Epithelial cell of proximal tubule (primary cell): ENCODE data around the gene ANKRD30A. TPM values are rescaled to one million over a fixed set of nuclear protein-coding genes. Genes with fewer than 3 reads are reported as not detected.
A peak's percentile ranks its signal among the peaks of the same experiment; 100 is the strongest.
"Not testable (repeated sequence)": the region's sequence is repeated elsewhere in the genome, so short reads cannot be mapped to it uniquely, and the experiment has no call there.

Experiments
- DNase-seq: peaks from one replicate; pipeline ENCODE4 v3.0.0-alpha.2; 2011; ENCODE audit warnings: low read depth
- H3K4me3 ChIP-seq: 2 replicates; pipeline ENCODE4 v1.5.1; 2011; ENCODE audit warnings: low read depth, mild to moderate bottlenecking, low read length
- total RNA-seq: library from RNA; depleted of rRNA; stranded (reverse); fragments of >200 nt; gene quantifications from 2 replicates; pipeline ENCODE4 v1.2.3, GENCODE V29; 2015
- TF ChIP-seq, protein P1 (sequence below): conservative IDR thresholded peaks from 2 replicates; pipeline ENCODE4 v1.5.1; 2012; ENCODE audit warnings: low read depth, mild to moderate bottlenecking, low read length

Gene ANKRD30A
- total RNA-seq, 1 donor from 2014 or later, result not detected

DNA sequence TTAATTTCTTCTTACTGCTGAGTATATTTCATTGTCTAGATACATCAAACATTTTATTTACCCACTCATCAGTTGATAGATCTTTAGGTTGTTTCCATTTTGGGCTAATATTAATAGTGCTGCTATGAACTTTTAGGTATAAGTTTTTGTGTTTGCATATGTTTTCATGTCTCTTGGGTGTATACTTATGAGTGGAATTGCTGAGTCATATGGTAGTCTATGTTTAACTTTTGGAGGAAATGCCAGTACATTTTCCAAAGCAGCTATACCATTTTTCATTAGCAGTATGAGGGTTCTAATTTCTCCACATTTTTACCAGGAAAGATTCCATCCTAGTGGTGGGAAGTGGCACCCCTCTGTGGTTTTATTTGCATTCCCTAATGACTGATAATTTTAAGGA is 101.1 kb downstream of the ANKRD30A start:
- H3K4me3 ChIP-seq, result no peak overlapping the region
- no peak for DNase-seq
- TF ChIP-seq, protein P1, sequence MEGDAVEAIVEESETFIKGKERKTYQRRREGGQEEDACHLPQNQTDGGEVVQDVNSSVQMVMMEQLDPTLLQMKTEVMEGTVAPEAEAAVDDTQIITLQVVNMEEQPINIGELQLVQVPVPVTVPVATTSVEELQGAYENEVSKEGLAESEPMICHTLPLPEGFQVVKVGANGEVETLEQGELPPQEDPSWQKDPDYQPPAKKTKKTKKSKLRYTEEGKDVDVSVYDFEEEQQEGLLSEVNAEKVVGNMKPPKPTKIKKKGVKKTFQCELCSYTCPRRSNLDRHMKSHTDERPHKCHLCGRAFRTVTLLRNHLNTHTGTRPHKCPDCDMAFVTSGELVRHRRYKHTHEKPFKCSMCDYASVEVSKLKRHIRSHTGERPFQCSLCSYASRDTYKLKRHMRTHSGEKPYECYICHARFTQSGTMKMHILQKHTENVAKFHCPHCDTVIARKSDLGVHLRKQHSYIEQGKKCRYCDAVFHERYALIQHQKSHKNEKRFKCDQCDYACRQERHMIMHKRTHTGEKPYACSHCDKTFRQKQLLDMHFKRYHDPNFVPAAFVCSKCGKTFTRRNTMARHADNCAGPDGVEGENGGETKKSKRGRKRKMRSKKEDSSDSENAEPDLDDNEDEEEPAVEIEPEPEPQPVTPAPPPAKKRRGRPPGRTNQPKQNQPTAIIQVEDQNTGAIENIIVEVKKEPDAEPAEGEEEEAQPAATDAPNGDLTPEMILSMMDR, result no peak

DNA sequence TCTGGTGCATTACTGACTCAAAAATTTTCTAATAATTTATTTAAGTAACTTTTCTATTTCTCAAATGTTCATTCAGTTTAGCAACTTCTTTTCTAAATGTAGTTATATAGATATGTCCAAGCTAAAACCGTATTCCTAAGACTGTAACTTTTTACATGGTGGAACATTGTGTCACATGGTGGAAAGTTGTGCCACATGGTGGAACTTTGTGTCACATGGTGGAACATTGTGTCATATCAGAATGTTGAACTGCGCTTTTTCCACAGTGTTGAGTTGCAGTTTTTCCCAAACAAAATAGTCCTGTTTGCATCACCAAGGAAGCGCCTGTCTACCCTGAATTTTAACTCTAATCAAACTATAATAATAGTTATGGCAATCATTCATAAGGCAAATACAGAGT is 109.3 kb downstream of the ANKRD30A start:
- TF ChIP-seq, protein P1, result no peak
- DNase-seq, result no peak
- no peak overlapping the region for H3K4me3 ChIP-seq

DNA sequence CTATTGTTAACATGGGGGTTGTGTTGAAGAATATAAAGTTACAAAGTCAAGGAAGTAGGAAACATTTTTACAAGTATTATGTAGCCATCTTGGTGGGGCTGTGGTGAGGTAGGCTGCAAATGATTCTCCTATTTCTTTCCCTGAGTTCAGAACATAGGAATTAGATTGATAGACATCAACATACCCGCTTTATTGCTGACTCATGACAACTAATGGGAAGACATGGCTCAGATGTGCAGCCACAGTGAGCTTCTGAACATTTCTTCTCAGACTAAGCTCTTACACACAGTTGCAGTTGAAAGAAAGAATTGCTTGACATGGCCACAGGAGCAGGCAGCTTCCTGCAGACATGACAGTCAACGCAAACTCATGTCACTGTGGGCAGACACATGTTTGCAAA is 110.7 kb downstream of the ANKRD30A start:
- TF ChIP-seq, protein P1, result no peak
- no peak overlapping the region for H3K4me3 ChIP-seq
- DNase-seq, result no peak

DNA sequence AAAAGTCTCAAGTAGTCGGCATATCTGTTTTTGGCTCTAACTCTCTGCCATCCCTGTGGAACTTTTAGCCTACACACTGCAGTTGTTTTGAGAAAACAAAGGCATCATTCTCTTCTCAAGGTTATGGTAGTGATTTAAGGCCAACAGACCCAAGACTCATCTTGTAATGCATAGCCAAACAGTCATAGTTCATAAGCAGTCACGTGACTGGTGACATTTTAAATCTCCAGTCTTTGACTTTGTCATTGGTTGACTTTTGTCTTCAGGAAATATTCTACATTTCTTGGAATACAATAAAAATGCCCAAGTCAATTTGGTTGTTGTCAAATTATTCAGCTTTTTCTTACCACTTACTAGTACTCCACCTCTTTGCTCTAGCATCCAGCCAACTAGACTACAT is 114.8 kb downstream of the ANKRD30A start:
- no peak overlapping the region for H3K4me3 ChIP-seq
- DNase-seq, result no peak
- TF ChIP-seq, protein P1, result no peak

DNA sequence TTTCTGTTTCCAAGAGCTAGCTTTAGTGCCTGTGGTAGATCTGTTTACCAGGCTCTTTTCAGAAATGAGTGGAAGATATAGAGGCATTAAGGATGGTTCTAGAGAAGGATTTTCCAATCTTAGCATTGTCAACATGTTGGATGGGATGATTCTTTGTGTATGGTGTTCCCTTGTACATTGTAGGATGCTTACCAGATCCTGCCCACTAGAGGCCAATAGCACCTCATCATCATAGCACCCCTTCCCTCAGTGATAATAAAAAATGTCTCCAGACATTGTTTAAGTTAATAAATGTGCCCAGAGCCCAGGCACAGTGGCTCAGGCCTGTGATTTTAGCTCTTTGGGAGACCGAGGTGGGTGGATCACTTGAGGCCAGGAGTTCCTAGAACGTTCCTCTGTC is 121.2 kb downstream of the ANKRD30A start:
- TF ChIP-seq, protein P1, result no peak
- H3K4me3 ChIP-seq, result no peak overlapping the region
- no peak for DNase-seq

DNA sequence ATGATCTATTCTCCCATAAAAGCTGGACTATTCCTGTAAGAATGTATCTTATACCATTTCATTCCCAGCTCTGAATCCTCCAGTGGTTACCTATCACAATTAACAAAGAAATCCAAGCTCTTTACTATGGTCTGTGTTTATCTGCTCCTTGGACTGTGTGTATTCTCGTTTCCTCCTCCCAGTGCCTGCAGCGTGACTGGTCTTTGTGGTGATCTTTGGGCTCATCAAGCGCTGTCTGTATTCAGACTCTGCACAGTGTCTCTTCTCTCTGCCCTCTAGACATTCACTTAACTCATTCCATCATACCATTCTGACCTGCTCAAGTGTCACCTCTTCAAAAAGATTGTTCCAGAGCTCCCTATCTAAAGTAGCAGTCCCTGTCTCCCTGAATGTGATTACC is 130.4 kb downstream of the ANKRD30A start:
- not testable (repeated sequence) for H3K4me3 ChIP-seq, DNase-seq

DNA sequence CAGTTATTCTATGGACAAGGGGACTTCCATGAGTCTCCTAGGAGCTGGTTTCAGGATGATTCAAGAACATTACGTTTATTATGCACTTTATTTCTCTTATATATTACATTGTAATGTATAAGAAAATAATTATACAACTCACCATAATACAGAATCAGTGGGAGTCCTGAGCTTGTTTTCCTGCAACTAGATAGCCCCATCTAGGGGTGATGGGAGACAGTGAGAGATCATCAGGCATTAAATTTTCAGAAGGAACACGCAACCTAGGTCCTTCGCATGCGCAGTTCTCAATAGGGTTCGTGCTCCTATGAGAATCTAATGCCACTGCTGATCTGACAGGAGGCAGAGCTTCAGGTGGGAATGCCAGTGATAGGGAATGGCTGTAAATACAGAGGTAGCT is 137.9 kb downstream of the ANKRD30A start:
- no peak overlapping the region for H3K4me3 ChIP-seq
- TF ChIP-seq, protein P1, result peak; percentile 18
- DNase-seq, result no peak

DNA sequence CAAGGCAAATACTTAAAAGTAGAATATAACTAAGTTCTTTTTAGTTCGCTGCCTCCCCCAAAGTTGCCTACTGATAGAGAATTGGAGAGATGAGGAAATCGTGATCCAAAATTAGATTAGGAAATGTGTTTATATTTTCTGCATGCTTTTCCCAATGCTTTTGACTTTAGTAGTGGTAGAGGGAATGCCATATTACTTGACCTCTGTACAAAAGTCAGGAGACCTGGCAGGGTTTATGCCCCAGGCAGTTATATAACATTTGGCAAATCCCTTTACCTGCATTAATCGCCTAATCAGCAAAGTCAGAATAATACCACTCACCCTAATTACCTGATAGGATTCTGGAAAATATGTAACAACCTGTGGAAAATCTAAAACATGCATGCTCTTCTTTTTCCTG is 142.9 kb downstream of the ANKRD30A start:
- no peak overlapping the region for H3K4me3 ChIP-seq
- TF ChIP-seq, protein P1, result no peak
- no peak for DNase-seq
